Pancreas (tissue), 10 donors: ENCODE data around the gene NCK1. TPM values are rescaled to one million over a fixed set of nuclear protein-coding genes. Genes with fewer than 3 reads are reported as not detected.

Source experiments
- ATAC-seq, 4 donors: fragments of 200-7000 bp; cut with Tn5 transposase; one replicate each; pipeline versions ENCODE4 v1.8.0 to v1.9.1; 2020; ENCODE audit warnings: mild to moderate bottlenecking in 4 of 4, moderate library complexity in 4 of 4
- DNase-seq, 6 donors: peaks; one replicate each; pipeline ENCODE4 v3.0.0-alpha.2; 2020
- FAIRE-seq: peaks from 2 replicates; lab custom pipeline; 2012; peaks lifted over from hg19 to GRCh38; lab: Jason Lieb, UNC
- H3K27ac ChIP-seq, 4 donors: fragments of 200-600 bp; sonication (generic); 1 replicate in 3 of 4; 2 replicates in 1 of 4; pipeline versions ENCODE4 v1.5.0 to v1.8.0; 2020
- H3K27me3 ChIP-seq, 4 donors: fragments of 200-600 bp; one replicate each; pipeline ENCODE4 v1.8.0; 2021
- H3K36me3 ChIP-seq, 3 donors: fragments of 200-600 bp; sonication (generic) in 1 of 3; one replicate each; pipeline versions ENCODE4 v1.5.0 to v1.8.0; 2020 to 2021
- H3K4me1 ChIP-seq, 3 donors: fragments of 200-600 bp; one replicate each; pipeline ENCODE4 v1.8.0; 2021
- H3K4me3 ChIP-seq, 4 donors: fragments of 200-600 bp; sonication (generic) in 2 of 4; one replicate each; pipeline versions ENCODE4 v1.5.0 to v1.8.0; 2020 to 2021
- H3K9me3 ChIP-seq, 4 donors: fragments of 200-600 bp; one replicate each; pipeline ENCODE4 v1.8.0; 2021
- WGBS, 2 donors: extraction: QIAGEN DNeasy Blood & Tissue Kit; methylation state at CpG; one replicate each; pipeline ENCODE4 v1.1.7; 2013; 5-methylcytosine and 5-hydroxymethylcytosine counted together
- intact Hi-C, 3 donors: fragments of 100-400 bp; cut with DNase I; formaldehyde crosslinking; loops; one replicate each; pipeline versions ENCODE4 v1.11.1 to v1.14.2; 2022
- polyA plus RNA-seq, 2 donors: library from polyadenylated mRNA; stranded (reverse); fragments of 200-250 nt; gene quantifications; one replicate each; pipeline ENCODE4 v1.2.3, GENCODE V29; 2013
- total RNA-seq, 6 donors: library from RNA; stranded (reverse); fragmentation: NEBNext Ultra II Directional in 4 of 6; extraction: Animal tissue kit (Norgen Biotek cat#: 25700) in 4 of 6; gene quantifications; one replicate each; pipeline versions ENCODE4 v1.2.1 to v1.2.4, GENCODE V29; 2021 to 2023
- TF ChIP-seq, protein P1 (sequence below), 4 donors: fragments of 200-600 bp; sonication (generic) in 3 of 4; IDR thresholded peaks; one replicate each; pipeline versions ENCODE4 v1.5.0 to v1.8.0; 2021; ENCODE audit warnings: antibody characterized with exemption in 4 of 4
- donor health status: healthy with polysubstance abuse.
- donor health status: DM: no; HTN: no; CAD: no; lungs with moderate emphysema.
- donor health status: DM: no; HTN: no; CAD: no.
- donor health status: control.
- donor health status: control.
- donor health status: Bipolar disorder and iron deficiency.
- donor health status: DM: yes; HTN: yes; CAD: no.
- donor health status: DM: no; HTN: no; CAD: no.
- donor health status: DM: no; HTN: no; CAD: no.
- donor health status: DM: yes; HTN: yes; CAD: no.

The NCK1 gene
- total and polyA plus RNA-seq, 8 donors = 5.4 to 28.3 (median 10.8) TPM

DNA sequence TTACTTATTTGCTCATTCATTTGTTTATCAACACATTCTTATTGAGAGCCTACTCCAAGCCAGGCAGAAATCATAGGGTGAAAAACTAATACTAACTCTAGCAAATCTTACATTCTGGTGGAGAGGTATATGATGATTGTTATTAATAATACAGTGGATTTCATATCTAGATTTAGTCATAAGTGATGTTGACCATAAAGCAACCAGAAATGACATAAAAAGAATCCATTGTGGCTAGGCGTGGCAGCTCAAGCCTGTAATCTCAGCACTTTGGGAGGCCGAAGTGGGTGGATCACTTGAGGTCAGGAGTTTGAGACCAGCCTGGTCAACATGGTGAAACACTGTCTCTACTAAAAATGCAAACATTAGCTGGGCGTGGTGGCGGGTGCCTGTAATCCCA is 69.6 kb downstream of the NCK1 start:
- no peaks in the 10 kb centered on the region for H3K27me3 ChIP-seq
- H3K9me3 ChIP-seq = no peaks in the 10 kb centered on the region
- peak overlapping the region in 1 of 4 donors; percentile 17 for H3K27ac ChIP-seq
- no peak for ATAC-seq
- DNase-seq = no peak
- intact Hi-C loops = no loop called here
- FAIRE-seq = no peak
- peak overlapping the region in 1 of 4 donors; percentile 3 for H3K4me3 ChIP-seq
- H3K36me3 ChIP-seq = no peaks in the 10 kb centered on the region
- peaks cover 0 to 14% (median 9%) of the 10 kb centered on the region in 3 donors for H3K4me1 ChIP-seq
- WGBS, 2 donors = 91 to 95% methylated on average over 4 of the region's 4 CpGs
- TF ChIP-seq, protein P1, sequence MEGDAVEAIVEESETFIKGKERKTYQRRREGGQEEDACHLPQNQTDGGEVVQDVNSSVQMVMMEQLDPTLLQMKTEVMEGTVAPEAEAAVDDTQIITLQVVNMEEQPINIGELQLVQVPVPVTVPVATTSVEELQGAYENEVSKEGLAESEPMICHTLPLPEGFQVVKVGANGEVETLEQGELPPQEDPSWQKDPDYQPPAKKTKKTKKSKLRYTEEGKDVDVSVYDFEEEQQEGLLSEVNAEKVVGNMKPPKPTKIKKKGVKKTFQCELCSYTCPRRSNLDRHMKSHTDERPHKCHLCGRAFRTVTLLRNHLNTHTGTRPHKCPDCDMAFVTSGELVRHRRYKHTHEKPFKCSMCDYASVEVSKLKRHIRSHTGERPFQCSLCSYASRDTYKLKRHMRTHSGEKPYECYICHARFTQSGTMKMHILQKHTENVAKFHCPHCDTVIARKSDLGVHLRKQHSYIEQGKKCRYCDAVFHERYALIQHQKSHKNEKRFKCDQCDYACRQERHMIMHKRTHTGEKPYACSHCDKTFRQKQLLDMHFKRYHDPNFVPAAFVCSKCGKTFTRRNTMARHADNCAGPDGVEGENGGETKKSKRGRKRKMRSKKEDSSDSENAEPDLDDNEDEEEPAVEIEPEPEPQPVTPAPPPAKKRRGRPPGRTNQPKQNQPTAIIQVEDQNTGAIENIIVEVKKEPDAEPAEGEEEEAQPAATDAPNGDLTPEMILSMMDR (IDR thresholded peaks at IDR 0.05) = no peak

DNA sequence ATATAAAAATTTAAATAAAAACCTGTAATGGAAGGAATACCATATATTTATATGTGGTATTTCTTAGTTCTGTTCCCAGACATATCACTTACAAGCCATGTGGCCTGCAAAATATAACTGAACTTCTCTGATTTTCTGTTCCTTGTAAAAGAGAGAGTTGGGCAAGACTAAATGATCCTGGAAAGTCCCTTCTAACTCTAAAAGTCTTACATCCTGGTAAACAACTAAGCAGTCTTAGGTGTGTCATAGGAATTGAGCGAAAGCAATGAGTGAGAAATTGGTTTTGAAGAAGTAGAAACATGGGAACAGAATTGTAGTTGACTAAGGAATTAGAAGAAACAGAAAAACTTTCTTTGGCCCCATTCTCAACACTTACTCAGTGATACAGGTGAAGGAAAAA is 70.5 kb downstream of the NCK1 start:
- TF ChIP-seq, protein P1 (IDR thresholded peaks at IDR 0.05) = no peak
- H3K27me3 ChIP-seq = no peaks in the 10 kb centered on the region
- H3K4me3 ChIP-seq = no peak overlapping the region
- FAIRE-seq = no peak
- peak in 2 of 4 donors; percentile 60 to 74 for ATAC-seq
- H3K27ac ChIP-seq = peak overlapping the region in 2 of 4 donors; percentile 7 to 34
- DNase-seq = no peak
- WGBS, 2 donors = 86 to 89% methylated on average over 1 of the region's 1 CpG
- H3K9me3 ChIP-seq = no peaks in the 10 kb centered on the region
- H3K36me3 ChIP-seq = no peaks in the 10 kb centered on the region
- H3K4me1 ChIP-seq = peaks cover 0 to 14% (median 9%) of the 10 kb centered on the region in 3 donors
- intact Hi-C loops = no loop called here

DNA sequence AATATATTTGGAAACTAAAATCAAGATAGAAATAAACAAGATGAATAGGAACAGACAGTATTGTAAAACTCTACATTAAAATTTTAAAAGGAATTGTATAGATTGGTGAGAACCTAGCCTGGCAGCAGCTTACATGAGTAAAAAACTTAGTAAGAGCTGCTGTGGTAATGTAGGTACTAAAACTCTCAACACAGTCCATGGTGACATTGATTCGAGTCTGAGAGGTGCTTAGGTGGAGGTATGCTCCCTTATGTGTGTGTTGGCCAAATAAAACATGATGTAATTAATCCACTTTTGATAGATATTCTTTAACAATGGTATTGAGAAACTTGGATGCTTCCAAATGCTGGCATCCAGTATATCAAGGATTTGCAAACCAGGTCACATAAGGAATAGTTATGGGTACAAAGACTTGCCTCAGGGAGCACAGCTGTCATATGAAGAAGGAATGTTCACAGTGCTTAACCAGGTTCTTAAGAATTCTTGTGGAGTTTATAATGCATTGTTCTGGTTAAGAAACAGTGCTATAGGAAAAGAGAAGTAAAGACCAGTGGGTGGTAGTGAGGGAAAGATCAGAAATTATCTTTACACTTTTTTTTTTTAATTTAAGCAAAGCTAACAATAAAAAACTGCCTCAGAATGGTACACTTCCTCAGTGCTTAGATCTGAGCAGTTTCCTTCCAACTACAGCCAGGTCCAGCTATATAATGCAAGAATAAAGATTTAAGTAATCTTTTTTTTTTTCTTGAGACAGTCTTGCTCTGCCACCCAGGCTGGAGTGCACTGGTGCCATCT is 71.2 kb downstream of the NCK1 start:
- TF ChIP-seq, protein P1 (IDR thresholded peaks at IDR 0.05) = no peak
- Histone ChIP-seq H3K36me3 (no peaks in the 10 kb centered on the region), H3K27ac (peak overlapping the region in 2 of 4 donors; percentile 7 to 34), H3K27me3 (no peaks in the 10 kb centered on the region), H3K9me3 (no peaks in the 10 kb centered on the region), H3K4me1 (peaks cover 0 to 18% (median 9%) of the 10 kb centered on the region in 3 donors), H3K4me3 (no peak overlapping the region)
- intact Hi-C loops = no loop called here
- peak in 2 of 4 donors; percentile 22 to 30 for ATAC-seq
- 50 to 52% methylated on average over 1 of the region's 1 CpG for WGBS, 2 donors
- no peak for DNase-seq
- no peak for FAIRE-seq

DNA sequence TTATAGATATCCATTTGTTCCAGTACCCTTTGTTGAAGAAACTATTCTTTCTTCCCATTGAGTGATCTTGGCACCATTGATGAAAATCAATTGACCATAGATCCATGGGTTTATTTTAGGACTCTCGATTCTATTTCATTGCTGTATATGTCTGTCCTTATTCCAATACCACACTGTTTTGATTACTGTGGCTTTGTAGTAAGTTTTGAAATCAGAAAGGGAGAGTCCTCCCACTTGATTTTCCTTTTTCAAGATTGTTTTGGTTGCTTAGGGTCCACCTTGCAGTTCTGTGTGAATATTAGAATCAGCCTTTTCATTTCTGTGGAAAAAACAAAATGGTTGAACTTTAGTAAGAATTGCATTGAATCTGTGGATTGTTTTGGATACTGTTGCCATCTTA is 75.2 kb downstream of the NCK1 start:
- 95 to 98% methylated on average over 1 of the region's 1 CpG for WGBS, 2 donors

More for the DNA sequence above, 75.2 kb downstream of the NCK1 start:
- Histone ChIP-seq H3K4me3 (no peak overlapping the region), H3K4me1 (peaks cover 0 to 19% (median 0%) of the 10 kb centered on the region in 3 donors), H3K36me3 (no peaks in the 10 kb centered on the region), H3K27me3 (no peaks in the 10 kb centered on the region), H3K27ac (no peak overlapping the region), H3K9me3 (no peaks in the 10 kb centered on the region)
- no peak for ATAC-seq
- FAIRE-seq = no peak
- TF ChIP-seq, protein P1 (IDR thresholded peaks at IDR 0.05) = no peak
- intact Hi-C loops = no loop called here
- no peak for DNase-seq
